Uterus (tissue), 4 donors: ENCODE data around the gene C10orf71. TPM values are rescaled to one million over a fixed set of nuclear protein-coding genes. Genes with fewer than 3 reads are reported as not detected.

ENCODE experiments used
- DNase-seq, 2 donors: peaks; one replicate each; pipeline ENCODE4 v3.0.0-alpha.2; 2019 to 2020
- H3K27ac ChIP-seq, 2 donors: fragments of 200-600 bp; sonication (generic); 1 replicate in 1 of 2; 2 replicates in 1 of 2; pipeline ENCODE4 v1.5.1; 2016 to 2018
- H3K27me3 ChIP-seq, 2 donors: fragments of 200-600 bp; sonication (generic); one replicate each; pipeline ENCODE4 v1.5.1; 2018 to 2019; ENCODE audit warnings: control low read depth in 1 of 2
- H3K36me3 ChIP-seq, 2 donors: fragments of 200-600 bp; sonication (generic); one replicate each; pipeline ENCODE4 v1.5.1; 2019; ENCODE audit warnings: control low read depth in 1 of 2
- H3K4me1 ChIP-seq, 2 donors: fragments of 200-600 bp; sonication (generic); one replicate each; pipeline ENCODE4 v1.5.1; 2018 to 2019; ENCODE audit warnings: control low read depth in 1 of 2
- H3K4me3 ChIP-seq, 2 donors: fragments of 200-600 bp; sonication (generic); 1 replicate in 1 of 2; 2 replicates in 1 of 2; pipeline ENCODE4 v1.5.1; 2018 to 2019; ENCODE audit warnings: mild to moderate bottlenecking in 1 of 2
- H3K9me3 ChIP-seq, 2 donors: fragments of 200-600 bp; sonication (generic); one replicate each; pipeline ENCODE4 v1.5.1; 2019; ENCODE audit warnings: control low read depth in 1 of 2
- CTCF ChIP-seq, 4 experiments: fragments of 200-600 bp in 2 of 4; fragments of 450-650 bp in 2 of 4; sonication (generic) in 2 of 4; IDR thresholded peaks; one replicate each; pipeline ENCODE4 v1.5.1; 2016 to 2019; ENCODE audit warnings: antibody characterized with exemption in 4 of 4, mild to moderate bottlenecking in 2 of 4, moderate library complexity in 1 of 4
- POLR2A ChIP-seq, 2 donors: fragments of 450-650 bp; IDR thresholded peaks; one replicate each; pipeline ENCODE4 v1.6.1; 2016; ENCODE audit warnings: antibody characterized with exemption in 2 of 2, mild to moderate bottlenecking in 1 of 2, moderate library complexity in 1 of 2
- intact Hi-C: fragments of 100-400 bp; cut with DNase I; formaldehyde crosslinking; loops from one replicate; pipeline ENCODE4 v1.15.1; 2023; ENCODE audit warnings: low total_unique reads
- total RNA-seq, 4 donors: library from RNA; depleted of rRNA in 3 of 4; stranded (reverse); fragments of >200 nt in 3 of 4; gene quantifications; one replicate each; pipeline versions ENCODE4 v1.1.0 to v1.2.4, GENCODE V29; 2014 to 2023
- donor health status: DM: yes; HTN: yes; CAD: no.

C10orf71 gene
- total RNA-seq, 4 donors from 2014 or later, result not detected

DNA sequence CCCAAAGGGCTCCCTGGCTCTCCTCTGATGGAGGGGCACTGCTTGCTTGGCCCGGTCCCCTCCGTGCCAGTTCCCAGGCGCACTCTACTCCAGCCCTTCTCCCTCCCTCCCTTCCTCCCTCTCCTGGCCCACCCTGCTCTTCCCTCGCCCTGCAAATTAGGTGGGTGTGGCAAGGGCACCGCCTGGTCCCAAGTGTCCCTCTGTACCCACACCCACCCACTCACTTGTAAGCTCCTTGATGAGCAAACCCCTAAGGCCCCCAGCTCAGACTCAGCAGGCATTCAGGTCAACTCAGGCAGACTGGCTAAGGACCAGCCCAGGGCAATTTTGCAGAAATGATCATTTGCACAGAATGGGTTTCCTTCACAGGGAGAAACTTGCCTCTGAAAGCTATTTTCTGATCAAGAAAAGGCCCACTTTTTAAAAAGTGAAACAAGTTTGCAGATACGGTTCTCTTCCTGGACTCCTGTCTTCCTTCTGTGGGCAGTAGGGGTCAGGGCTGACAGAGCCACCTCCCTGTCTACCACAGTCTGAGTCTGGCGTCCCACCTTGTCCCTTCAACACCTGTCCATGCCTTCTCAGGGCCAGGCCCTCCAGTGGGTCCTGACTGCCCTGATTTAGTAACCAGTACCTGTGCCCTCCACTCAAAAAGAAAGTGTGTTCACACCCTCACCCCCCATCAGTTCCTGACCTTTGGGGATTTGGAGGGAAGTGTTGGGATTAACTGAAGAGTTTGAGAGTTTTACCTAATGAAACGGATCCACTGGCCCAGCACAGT lies 28.3 kb downstream of the C10orf71 start:
- TF ChIP-seq CTCF (IDR thresholded peaks at IDR 0.05), result no peak
- no peak for TF ChIP-seq POLR2A (IDR thresholded peaks at IDR 0.05)
- no peaks in the 10 kb centered on the region for H3K9me3 ChIP-seq
- H3K27ac ChIP-seq, result no peak overlapping the region
- no peaks in the 10 kb centered on the region for H3K27me3 ChIP-seq
- DNase-seq, result no peak
- H3K4me1 ChIP-seq, result no peaks in the 10 kb centered on the region
- intact Hi-C loops, result no loop called here
- H3K36me3 ChIP-seq, result no peaks in the 10 kb centered on the region
- H3K4me3 ChIP-seq, result no peak overlapping the region

GRCh38 chr10:49328401-49329145 lies 29.6 kb downstream of the C10orf71 start:
- no peak overlapping the region for H3K27ac ChIP-seq
- no peaks in the 10 kb centered on the region for H3K9me3 ChIP-seq
- TF ChIP-seq CTCF (IDR thresholded peaks at IDR 0.05), result no peak
- TF ChIP-seq POLR2A (IDR thresholded peaks at IDR 0.05), result no peak
- H3K4me1 ChIP-seq, result no peaks in the 10 kb centered on the region
- no peaks in the 10 kb centered on the region for H3K36me3 ChIP-seq
- intact Hi-C loops, result no loop called here
- no peak overlapping the region for H3K4me3 ChIP-seq
- no peak for DNase-seq
- H3K27me3 ChIP-seq, result no peaks in the 10 kb centered on the region

- H3K27me3 ChIP-seq, result no peaks in the 10 kb centered on the region
- H3K27ac ChIP-seq, result no peak overlapping the region
- H3K9me3 ChIP-seq, result no peaks in the 10 kb centered on the region
- intact Hi-C loops, result no loop called here
- DNase-seq, result no peak
- no peak overlapping the region for H3K4me3 ChIP-seq
- H3K4me1 ChIP-seq, result no peaks in the 10 kb centered on the region
- no peaks in the 10 kb centered on the region for H3K36me3 ChIP-seq
- TF ChIP-seq POLR2A (IDR thresholded peaks at IDR 0.05) (no peak), CTCF (IDR thresholded peaks at IDR 0.05) (no peak)
These were observed 30.2 kb downstream of the C10orf71 start for GRCh38 chr10:49329146-49329505.

DNA sequence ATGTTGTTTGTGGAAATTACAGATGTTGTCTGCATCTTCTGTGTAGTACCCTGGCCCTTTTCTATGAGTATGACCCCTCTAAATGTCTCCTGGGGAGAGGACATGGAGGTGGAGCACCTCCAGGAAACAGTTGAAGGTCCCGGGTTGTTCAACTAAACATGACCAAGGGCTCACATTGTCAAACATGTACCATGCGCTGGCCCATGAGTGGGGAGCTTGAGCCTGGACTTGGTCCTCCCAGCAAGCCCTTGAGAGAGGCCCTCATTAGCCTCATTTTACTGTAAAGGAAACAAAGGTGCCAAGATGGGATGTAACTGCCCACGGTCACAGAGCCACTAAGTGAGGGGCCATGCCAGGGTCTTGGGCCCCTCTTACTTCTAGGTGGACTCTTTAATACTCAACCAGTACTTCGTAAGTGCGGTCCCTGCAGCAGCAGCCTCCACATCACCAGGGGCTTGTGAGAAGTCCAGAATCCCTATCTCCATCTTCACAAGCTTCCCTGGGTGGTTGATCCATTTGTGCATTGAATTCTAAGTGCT lies 31.2 kb downstream of the C10orf71 start:
- TF ChIP-seq CTCF (IDR thresholded peaks at IDR 0.05), result no peak
- TF ChIP-seq POLR2A (IDR thresholded peaks at IDR 0.05), result no peak
- no peaks in the 10 kb centered on the region for H3K27me3 ChIP-seq
- intact Hi-C loops, result no loop called here
- H3K27ac ChIP-seq, result no peak overlapping the region
- no peaks in the 10 kb centered on the region for H3K36me3 ChIP-seq
- no peaks in the 10 kb centered on the region for H3K4me1 ChIP-seq
- no peak overlapping the region for H3K4me3 ChIP-seq
- no peak for DNase-seq
- no peaks in the 10 kb centered on the region for H3K9me3 ChIP-seq

DNA sequence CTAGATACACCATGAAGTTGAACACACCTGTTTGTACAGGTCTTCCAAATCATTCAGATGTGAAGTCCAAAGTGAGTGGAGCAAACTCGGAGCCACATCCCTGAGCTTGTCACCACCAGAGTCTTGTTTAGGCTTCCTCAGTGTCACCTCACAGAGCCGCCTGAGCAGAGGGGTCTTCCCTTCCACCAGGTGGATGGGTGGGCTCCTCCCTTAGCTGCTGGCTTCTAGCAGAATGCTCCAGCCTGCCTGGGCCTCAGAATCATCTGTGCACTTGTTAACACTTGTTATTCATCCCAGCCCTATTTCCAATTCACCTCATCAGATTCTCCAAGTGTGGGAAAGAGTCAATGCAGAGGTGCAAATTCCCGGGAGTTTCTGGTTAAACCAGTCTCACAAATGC lies 32.5 kb downstream of the C10orf71 start:
- Histone ChIP-seq H3K27me3 (no peaks in the 10 kb centered on the region), H3K4me1 (no peaks in the 10 kb centered on the region), H3K27ac (no peak overlapping the region), H3K9me3 (no peaks in the 10 kb centered on the region), H3K4me3 (no peak overlapping the region), H3K36me3 (no peaks in the 10 kb centered on the region)
- no peak for DNase-seq
- intact Hi-C loops, result no loop called here
- no peak for TF ChIP-seq POLR2A (IDR thresholded peaks at IDR 0.05)
- TF ChIP-seq CTCF (IDR thresholded peaks at IDR 0.05), result no peak
